B cell (primary cell): ENCODE measurements around the gene CAMTA1. TPM values are rescaled to one million over a fixed set of nuclear protein-coding genes. Genes with fewer than 3 reads are reported as not detected.

Source experiments
- ATAC-seq: fragments of 200-7000 bp; cut with Tn5 transposase; one replicate; pipeline ENCODE4 v1.10.0; 2021; ENCODE audit warnings: low read depth, mild to moderate bottlenecking, moderate number of reproducible peaks, moderate library complexity
- CTCF ChIA-PET: fragments of 350-600 bp; sonication (Branson Sonifier 250); formaldehyde crosslinking; loops from one replicate; lab custom pipeline; 2021; ENCODE audit warnings: antibody characterized with exemption, inconsistent platforms; lab: Charles Lee
- POLR2A ChIA-PET: fragments of 350-600 bp; sonication (Branson Sonifier 250); formaldehyde crosslinking; loops from one replicate; lab custom pipeline; 2021; ENCODE audit warnings: antibody characterized with exemption; lab: Charles Lee
- DNase-seq: peaks from one replicate; pipeline ENCODE4 v3.0.0; 2013
- H2AFZ ChIP-seq: 2 replicates; pipeline ENCODE4 v1.6.1; 2012; ENCODE audit warnings: mild to moderate bottlenecking, low read depth, low read length; ENCODE audit not compliant: insufficient read depth, poor library complexity, severe bottlenecking
- H3K27ac ChIP-seq, 2 donors: 1 replicate in 1 of 2; 2 replicates in 1 of 2; pipeline ENCODE4 v1.5.1; 2012 to 2013; ENCODE audit warnings: low read length in 2 of 2, mild to moderate bottlenecking in 2 of 2, moderate library complexity in 1 of 2
- H3K27me3 ChIP-seq, 4 experiments: fragments of 200-600 bp in 1 of 4; sonication (generic) in 1 of 4; replicated peaks in 1 of 4; 1 replicate in 2 of 4; 2 replicates in 2 of 4; pipeline versions ENCODE4 v1.6.1 to v1.7.0; 2013 to 2016; ENCODE audit warnings: low read length in 3 of 4, mild to moderate bottlenecking in 2 of 4, mixed read lengths in 1 of 4, moderate library complexity in 1 of 4; ENCODE audit not compliant: insufficient read depth in 4 of 4, control insufficient read depth in 3 of 4; ENCODE audit errors: control extremely low read depth in 1 of 4
- H3K36me3 ChIP-seq, 2 experiments: replicated peaks in 1 of 2; 1 replicate in 1 of 2; 2 replicates in 1 of 2; pipeline versions ENCODE4 v1.6.1 to v1.7.1; 2013; ENCODE audit warnings: low read length in 1 of 2; ENCODE audit not compliant: insufficient read depth in 2 of 2, control insufficient read depth in 1 of 2; ENCODE audit errors: control extremely low read depth in 1 of 2, extremely low read depth in 1 of 2
- H3K4me1 ChIP-seq, 2 donors: fragments of 200-600 bp in 1 of 2; sonication (generic) in 1 of 2; 1 replicate in 1 of 2; 2 replicates in 1 of 2; pipeline versions ENCODE4 v1.5.1 to v1.6.1; 2013 to 2017; ENCODE audit warnings: low read length in 2 of 2; ENCODE audit not compliant: control insufficient read depth in 2 of 2, insufficient read depth in 2 of 2
- H3K4me2 ChIP-seq: replicated peaks from 2 replicates; pipeline ENCODE3; 2012; ENCODE audit warnings: mild to moderate bottlenecking, low read depth, low read length; ENCODE audit not compliant: poor library complexity, severe bottlenecking
- H3K4me3 ChIP-seq, 5 experiments: fragments of 200-600 bp in 1 of 5; sonication (generic) in 1 of 5; 1 replicate in 3 of 5; 2 replicates in 2 of 5; pipeline versions ENCODE4 v1.5.1 to v1.7.0; 2011 to 2016; ENCODE audit warnings: low read length in 4 of 5, mild to moderate bottlenecking in 4 of 5, low read depth in 2 of 5, control low read depth in 1 of 5, moderate library complexity in 1 of 5; ENCODE audit not compliant: insufficient read depth in 1 of 5; ENCODE audit errors: control extremely low read depth in 1 of 5, extremely low read depth in 1 of 5
- H3K79me2 ChIP-seq: fragments of 200-600 bp; sonication (generic); one replicate; pipeline ENCODE4 v1.6.0; 2016; ENCODE audit warnings: low read length; ENCODE audit not compliant: control insufficient read depth, insufficient read depth
- H3K9ac ChIP-seq: fragments of 200-600 bp; sonication (generic); 2 replicates; pipeline ENCODE4 v1.6.1; 2017; ENCODE audit warnings: mild to moderate bottlenecking, low read length, moderate library complexity
- H3K9me3 ChIP-seq, 3 donors: one replicate each; pipeline versions ENCODE4 v1.6.1 to v1.7.1; 2013; ENCODE audit warnings: low read length in 2 of 3; ENCODE audit not compliant: control insufficient read depth in 2 of 3, insufficient read depth in 1 of 3; ENCODE audit errors: control extremely low read depth in 1 of 3
- H4K20me1 ChIP-seq: 2 replicates; pipeline ENCODE4 v1.6.0; 2012; ENCODE audit warnings: mild to moderate bottlenecking, low read length; ENCODE audit not compliant: insufficient read depth, control insufficient read depth, poor library complexity, severe bottlenecking
- H3K27ac Mint-ChIP-seq: one replicate; pipeline ENCODE4 v1.8.0; 2021; ENCODE audit warnings: mixed read lengths
- H3K27me3 Mint-ChIP-seq: one replicate; pipeline ENCODE4 v1.8.0; 2021; ENCODE audit warnings: mixed read lengths
- H3K4me1 Mint-ChIP-seq: one replicate; pipeline ENCODE4 v1.8.0; 2021; ENCODE audit warnings: mixed read lengths
- H3K4me3 Mint-ChIP-seq: one replicate; pipeline ENCODE4 v1.8.0; 2021; ENCODE audit warnings: mixed read lengths
- H3K9me3 Mint-ChIP-seq: one replicate; pipeline ENCODE4 v1.8.0; 2022; ENCODE audit warnings: mixed read lengths; ENCODE audit not compliant: insufficient read depth
- CTCF ChIP-seq: fragments of 200-600 bp; IDR thresholded peaks from one replicate; pipeline ENCODE4 v1.8.0; 2022; ENCODE audit warnings: antibody characterized with exemption, mild to moderate bottlenecking
- EZH2 ChIP-seq: IDR thresholded peaks from 2 replicates; pipeline ENCODE4 v1.6.1; 2012; ENCODE audit warnings: borderline replicate concordance, low read depth, mild to moderate bottlenecking, moderate library complexity, low read length; ENCODE audit not compliant: insufficient read depth, poor library complexity, severe bottlenecking
- WGBS: methylation state at CpG from one replicate; pipeline ENCODE4 v1.1.5; 2013; ENCODE audit warnings: missing lambda C conversion rate; ENCODE audit not compliant: insufficient coverage; 5-methylcytosine and 5-hydroxymethylcytosine counted together
- intact Hi-C: fragments of 100-400 bp; cut with micrococcal nuclease; formaldehyde crosslinking; loops from one replicate; pipeline ENCODE4 v1.10.0; 2022
- polyA plus RNA-seq: library from polyadenylated mRNA; depleted of rRNA; stranded (reverse); fragments of >200 nt; gene quantifications from 2 replicates; pipeline ENCODE4 v1.2.3, GENCODE V29; 2012
- total RNA-seq, 2 donors: library from RNA; stranded (reverse); fragments of 120-200 nt in 1 of 2; gene quantifications; 1 replicate in 1 of 2; 2 replicates in 1 of 2; pipeline versions ENCODE4 v1.2.3 to v1.2.4, GENCODE V29; 2013 to 2022

CAMTA1 gene
- total and polyA plus RNA-seq, 2 donors (not counting 1 experiment from before 2014, with no cell fraction given), result 42.2 to 45.7 TPM

- no peak overlapping the region for H3K4me3 Mint-ChIP-seq
- Histone ChIP-seq H2AFZ (no peak overlapping the region), H3K27me3 (no peaks in the 10 kb centered on the region), H3K9ac (no peak overlapping the region), H3K9me3 (no peaks in the 10 kb centered on the region), H3K79me2 (no peaks in the 10 kb centered on the region), H4K20me1 (no peaks in the 10 kb centered on the region), H3K36me3 (no peaks in the 10 kb centered on the region), H3K4me1 (no peaks in the 10 kb centered on the region), H3K4me2 (no peak overlapping the region), H3K4me3 (no peak overlapping the region), H3K27ac (no peak overlapping the region)
- ChIA-PET POLR2A (no interaction called here), CTCF (no interaction called here)
- peaks cover 6% of the 10 kb centered on the region for H3K27me3 Mint-ChIP-seq
- intact Hi-C loops, result no loop called here
- no peak overlapping the region for H3K27ac Mint-ChIP-seq
- no peaks in the 10 kb centered on the region for H3K4me1 Mint-ChIP-seq
- no peak for TF ChIP-seq CTCF
- no peak for TF ChIP-seq EZH2
- no peak for DNase-seq
- ATAC-seq, result no peak
- H3K9me3 Mint-ChIP-seq, result no peaks in the 10 kb centered on the region
- WGBS, result 55% methylated on average over 11 of the region's 24 CpGs
These were observed 749.0 kb downstream of the CAMTA1 start for GRCh38 chr1:7534061-7534825.

- intact Hi-C loops, result no loop called here
- Histone ChIP-seq H3K27me3 (no peaks in the 10 kb centered on the region), H2AFZ (no peak overlapping the region), H3K4me2 (no peak overlapping the region), H3K4me3 (no peak overlapping the region), H3K79me2 (no peaks in the 10 kb centered on the region), H3K9ac (no peak overlapping the region), H3K4me1 (no peaks in the 10 kb centered on the region), H4K20me1 (no peaks in the 10 kb centered on the region), H3K9me3 (no peaks in the 10 kb centered on the region), H3K36me3 (no peaks in the 10 kb centered on the region), H3K27ac (no peak overlapping the region)
- WGBS, result 75% methylated on average over 11 of the region's 11 CpGs
- CTCF ChIA-PET, result no interaction called here
- TF ChIP-seq EZH2, result no peak
- TF ChIP-seq CTCF, result no peak
- Mint-ChIP-seq H3K9me3 (no peaks in the 10 kb centered on the region), H3K27ac (no peak overlapping the region), H3K4me1 (no peaks in the 10 kb centered on the region), H3K4me3 (no peak overlapping the region), H3K27me3 (peaks cover 6% of the 10 kb centered on the region)
- DNase-seq (no peak), ATAC-seq (no peak)
- POLR2A ChIA-PET, result no interaction called here
These were observed 749.8 kb downstream of the CAMTA1 start for GRCh38 chr1:7535016-7535415.
